A673 (cell line): ENCODE data around the gene TTLL11.
A peak's percentile ranks its signal among the peaks of the same experiment; 100 is the strongest.

Source experiments
- CTCF ChIP-seq: fragments of 300-800, 200-600 bp; sonication (generic); conservative IDR thresholded peaks from 2 replicates; pipeline ENCODE4 v1.5.1; 2017; ENCODE audit warnings: low read depth, mild to moderate bottlenecking, antibody characterized with exemption, low read length, moderate library complexity, mixed read lengths
- EZH2 ChIP-seq: fragments of 200-600 bp; sonication (generic); IDR thresholded peaks from 2 replicates; pipeline ENCODE4 v1.6.1; 2017; ENCODE audit warnings: borderline replicate concordance, low read depth, mild to moderate bottlenecking, mixed read lengths, antibody characterized with exemption, low read length; ENCODE audit not compliant: poor library complexity, severe bottlenecking

- TF ChIP-seq EZH2 (no peak), CTCF (peak; percentile 51; the same call in 1 of the 2 replicates)
Measured at GRCh38 chr9:122016744-122017143, 76.4 kb downstream of the TTLL11 start.
